HEK293 (cell line): Measurements from ENCODE around the gene MTHFD1L.
"Not testable (repeated sequence)": the region's sequence is repeated elsewhere in the genome, so short reads cannot be mapped to it uniquely, and the experiment has no call there.

Experiments used
- CTCF ChIA-PET: fragments of 350-600 bp; formaldehyde crosslinking; extraction: SDS; loops from one replicate; lab custom pipeline; 2021; ENCODE audit warnings: antibody characterized with exemption; lab: Yijun Ruan, JAX
- POLR2A ChIA-PET: fragments of 300-600 bp; formaldehyde crosslinking; extraction: SDS; loops from one replicate; lab custom pipeline; 2020; ENCODE audit warnings: antibody characterized with exemption, inconsistent platforms; lab: Yijun Ruan, JAX
- H3K27ac ChIP-seq: fragments of 200-500 bp; sonication (Bioruptor generic); 2 replicates; pipeline ENCODE4 v1.5.1; 2014; ENCODE audit warnings: low read depth, low read length, control low read depth, inconsistent platforms; ENCODE audit errors: extremely low read depth
- H3K36me3 ChIP-seq, 2 experiments: fragments of 200-500 bp in 1 of 2; sonication (Bioruptor generic) in 1 of 2; 1 replicate in 1 of 2; 2 replicates in 1 of 2; pipeline ENCODE4 v1.5.1; 2014 to 2017; ENCODE audit warnings: inconsistent platforms in 2 of 2, low read length in 2 of 2; ENCODE audit not compliant: control insufficient read depth in 2 of 2, insufficient read depth in 1 of 2
- H3K4me1 ChIP-seq: fragments of 200-500 bp; sonication (Bioruptor generic); 2 replicates; pipeline ENCODE4 v1.5.1; 2014; ENCODE audit warnings: mild to moderate bottlenecking, low read length, inconsistent platforms; ENCODE audit not compliant: control insufficient read depth, insufficient read depth
- H3K4me3 ChIP-seq: 2 replicates; pipeline ENCODE4 v1.5.1; 2011; ENCODE audit warnings: low read depth, mild to moderate bottlenecking, control low read depth, low read length, moderate library complexity
- H3K9me3 ChIP-seq: fragments of 200-500 bp; sonication (Bioruptor generic); 2 replicates; pipeline ENCODE4 v1.5.1; 2014; ENCODE audit warnings: low read depth, low read length, inconsistent platforms; ENCODE audit not compliant: control insufficient read depth, insufficient read depth
- EGR2 ChIP-seq: fragments of 450-650 bp; formaldehyde crosslinking; IDR thresholded peaks from 2 replicates; pipeline ENCODE4 v1.5.1; 2016; ENCODE audit warnings: low read depth, missing biosample characterization, missing genetic modification characterization
- SP7 ChIP-seq: fragments of 450-650 bp; formaldehyde crosslinking; IDR thresholded peaks from 2 replicates; pipeline ENCODE4 v1.5.1; 2016; ENCODE audit warnings: missing biosample characterization, missing genetic modification characterization
- ZEB2 ChIP-seq: fragments of 450-650 bp; formaldehyde crosslinking; IDR thresholded peaks from 2 replicates; pipeline ENCODE4 v1.5.1; 2016; ENCODE audit warnings: missing biosample characterization, missing genetic modification characterization
- ZFP37 ChIP-seq: fragments of 450-650 bp; formaldehyde crosslinking; IDR thresholded peaks from 2 replicates; pipeline ENCODE4 v1.5.1; 2016; ENCODE audit warnings: missing biosample characterization, missing genetic modification characterization
- ZNF138 ChIP-seq: fragments of 450-650 bp; formaldehyde crosslinking; IDR thresholded peaks from 2 replicates; pipeline ENCODE4 v1.5.1; 2016; ENCODE audit warnings: missing biosample characterization, missing genetic modification characterization, borderline replicate concordance
- ZNF202 ChIP-seq: fragments of 450-650 bp; formaldehyde crosslinking; IDR thresholded peaks from 2 replicates; pipeline ENCODE4 v1.5.1; 2016; ENCODE audit warnings: missing biosample characterization, missing genetic modification characterization, borderline replicate concordance
- ZNF571 ChIP-seq: fragments of 450-650 bp; formaldehyde crosslinking; IDR thresholded peaks from 2 replicates; pipeline ENCODE4 v1.5.0; 2017; ENCODE audit warnings: missing biosample characterization, missing genetic modification characterization
- ZNF621 ChIP-seq: fragments of 450-650 bp; formaldehyde crosslinking; IDR thresholded peaks from 2 replicates; pipeline ENCODE4 v1.5.1; 2017; ENCODE audit warnings: missing biosample characterization, missing genetic modification characterization
- ZNF768 ChIP-seq: fragments of 450-650 bp; formaldehyde crosslinking; IDR thresholded peaks from 2 replicates; pipeline ENCODE4 v1.5.1; 2018; ENCODE audit warnings: missing biosample characterization, mild to moderate bottlenecking, missing genetic modification characterization
- TF ChIP-seq, protein P1 (sequence below): fragments of 450-650 bp; formaldehyde crosslinking; IDR thresholded peaks from 2 replicates; pipeline ENCODE4 v1.5.0; 2017; ENCODE audit warnings: missing biosample characterization, missing genetic modification characterization, borderline replicate concordance

Gene MTHFD1L

DNA sequence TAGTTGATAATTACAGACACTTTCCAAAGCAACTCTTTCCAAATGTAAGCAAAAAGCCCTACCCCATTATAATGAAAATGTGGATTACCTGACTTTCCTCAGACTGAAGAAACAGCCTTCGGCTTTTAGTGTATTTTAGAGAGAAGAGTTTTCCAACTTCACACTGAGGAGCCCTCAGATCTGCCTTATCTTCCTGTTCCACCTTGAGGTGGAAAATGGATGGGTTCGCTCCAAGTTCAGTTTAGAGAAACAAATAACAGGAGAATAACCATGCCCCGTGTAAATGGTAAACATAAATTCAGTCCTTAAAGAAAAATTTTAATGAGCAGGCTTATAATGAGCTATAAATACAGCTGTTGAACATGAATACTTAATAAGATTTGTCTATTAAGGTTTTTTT lies 21.1 kb upstream of the MTHFD1L start (continued):
- TF ChIP-seq, protein P1, sequence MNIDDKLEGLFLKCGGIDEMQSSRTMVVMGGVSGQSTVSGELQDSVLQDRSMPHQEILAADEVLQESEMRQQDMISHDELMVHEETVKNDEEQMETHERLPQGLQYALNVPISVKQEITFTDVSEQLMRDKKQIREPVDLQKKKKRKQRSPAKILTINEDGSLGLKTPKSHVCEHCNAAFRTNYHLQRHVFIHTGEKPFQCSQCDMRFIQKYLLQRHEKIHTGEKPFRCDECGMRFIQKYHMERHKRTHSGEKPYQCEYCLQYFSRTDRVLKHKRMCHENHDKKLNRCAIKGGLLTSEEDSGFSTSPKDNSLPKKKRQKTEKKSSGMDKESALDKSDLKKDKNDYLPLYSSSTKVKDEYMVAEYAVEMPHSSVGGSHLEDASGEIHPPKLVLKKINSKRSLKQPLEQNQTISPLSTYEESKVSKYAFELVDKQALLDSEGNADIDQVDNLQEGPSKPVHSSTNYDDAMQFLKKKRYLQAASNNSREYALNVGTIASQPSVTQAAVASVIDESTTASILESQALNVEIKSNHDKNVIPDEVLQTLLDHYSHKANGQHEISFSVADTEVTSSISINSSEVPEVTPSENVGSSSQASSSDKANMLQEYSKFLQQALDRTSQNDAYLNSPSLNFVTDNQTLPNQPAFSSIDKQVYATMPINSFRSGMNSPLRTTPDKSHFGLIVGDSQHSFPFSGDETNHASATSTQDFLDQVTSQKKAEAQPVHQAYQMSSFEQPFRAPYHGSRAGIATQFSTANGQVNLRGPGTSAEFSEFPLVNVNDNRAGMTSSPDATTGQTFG (tag by site-specific recombination) = no peak

DNA sequence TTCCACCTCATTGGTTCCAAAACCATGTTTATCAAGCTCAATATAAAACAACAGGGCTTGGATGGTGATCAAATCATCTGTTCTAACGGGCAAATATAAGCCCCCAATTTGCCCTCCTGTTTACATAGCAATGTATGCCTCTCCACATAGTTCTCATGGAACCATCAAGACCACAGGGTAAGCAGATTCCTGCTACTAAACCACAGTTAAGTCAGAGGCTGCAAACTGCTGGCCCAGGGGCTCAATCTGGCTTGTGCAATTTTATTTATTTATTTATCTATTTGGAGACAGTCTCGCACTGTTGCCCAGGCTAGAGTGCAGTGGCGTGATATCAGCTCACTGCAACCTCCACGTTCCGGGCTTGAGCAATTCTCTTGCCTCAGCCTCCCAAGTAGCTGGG lies 18.9 kb upstream of the MTHFD1L start:
- Histone ChIP-seq H3K9me3 (no peaks in the 10 kb centered on the region), H3K27ac (no peak overlapping the region), H3K4me1 (0 out of 2 replicates have a peak, but pooled peaks cover 1% of the 10 kb centered on the region), H3K36me3 (no peaks in the 10 kb centered on the region), H3K4me3 (no peak overlapping the region)
- TF ChIP-seq ZNF571 = no peak
- no peak for TF ChIP-seq ZNF768 (tag by site-specific recombination)
- no peak for TF ChIP-seq ZNF202 (tag by site-specific recombination)
- TF ChIP-seq EGR2 (tag by site-specific recombination) = no peak
- no peak for TF ChIP-seq ZFP37 (tag by site-specific recombination)
- no peak for TF ChIP-seq ZNF138 (tag by site-specific recombination)
- TF ChIP-seq ZEB2 (tag by site-specific recombination) = no peak
- no peak for TF ChIP-seq ZNF621 (tag by site-specific recombination)
- POLR2A ChIA-PET = no interaction called here
- CTCF ChIA-PET = interaction anchor here (0.8 kb wide), 1 partner anchor 8 kb away, joined by 3 read pairs; no protein-coding TSS in a partner anchor

DNA sequence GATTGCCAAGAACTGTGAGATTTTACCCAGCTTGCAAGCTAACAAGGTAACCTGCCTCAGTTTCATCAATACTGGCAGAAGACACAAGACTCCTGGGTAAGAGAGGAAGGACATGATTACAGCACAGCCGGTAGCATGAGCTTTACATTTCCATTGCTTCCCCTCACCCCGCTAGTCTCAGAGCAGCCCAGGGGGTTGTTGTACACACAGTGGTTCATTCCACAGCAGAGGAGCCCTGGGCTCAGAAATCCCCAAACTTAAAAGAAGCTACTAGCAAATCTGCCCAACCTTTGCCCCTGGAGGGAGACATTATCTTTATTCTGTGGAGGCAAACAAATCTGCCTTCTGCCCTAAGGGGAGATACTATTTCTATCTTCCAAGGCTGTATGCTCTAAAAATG lies 17.1 kb upstream of the MTHFD1L start:
- no peaks in the 10 kb centered on the region for H3K4me1 ChIP-seq
- ChIA-PET CTCF (interaction anchor here (0.9 to 2.0 kb wide), 3 partner anchors 17 to 450 kb away, joined by 3 to 7 read pairs (median 6); partner anchors contain the start of gene MTHFD1L), POLR2A (interaction anchor here (0.6 to 1.0 kb wide), 3 partner anchors 16 to 60 kb away, joined by 3 to 6 read pairs (median 4); no protein-coding TSS in a partner anchor)
- H3K9me3 ChIP-seq = no peaks in the 10 kb centered on the region
- H3K27ac ChIP-seq = no peak overlapping the region
- no peaks in the 10 kb centered on the region for H3K36me3 ChIP-seq
- TF ChIP-seq ZNF202 (tag by site-specific recombination) = no peak
- no peak overlapping the region for H3K4me3 ChIP-seq

DNA sequence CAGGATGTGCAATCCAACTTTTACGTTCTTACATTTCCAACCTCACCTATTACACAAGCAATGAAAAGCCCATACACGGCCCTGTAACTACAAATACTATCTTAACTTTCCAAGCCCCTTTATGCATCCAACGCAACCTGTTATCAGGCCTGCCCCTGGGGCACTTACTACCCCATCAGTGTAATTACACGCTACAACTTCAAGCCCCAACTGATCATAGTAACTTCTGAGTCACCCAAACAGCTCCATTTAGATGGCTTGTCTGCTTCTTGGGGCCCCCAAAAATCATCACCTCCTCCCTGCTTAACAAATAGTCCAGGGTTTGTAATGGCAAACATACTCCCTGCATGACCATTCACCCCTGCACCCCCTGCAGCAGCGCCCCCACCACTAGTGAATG lies 11.1 kb upstream of the MTHFD1L start:
- H3K4me3 ChIP-seq, POLR2A ChIA-PET, H3K4me1 ChIP-seq, H3K36me3 ChIP-seq, H3K27ac ChIP-seq, H3K9me3 ChIP-seq, CTCF ChIA-PET: not testable (repeated sequence)
- TF ChIP-seq SP7 (tag by site-specific recombination) = peak; percentile 98

DNA sequence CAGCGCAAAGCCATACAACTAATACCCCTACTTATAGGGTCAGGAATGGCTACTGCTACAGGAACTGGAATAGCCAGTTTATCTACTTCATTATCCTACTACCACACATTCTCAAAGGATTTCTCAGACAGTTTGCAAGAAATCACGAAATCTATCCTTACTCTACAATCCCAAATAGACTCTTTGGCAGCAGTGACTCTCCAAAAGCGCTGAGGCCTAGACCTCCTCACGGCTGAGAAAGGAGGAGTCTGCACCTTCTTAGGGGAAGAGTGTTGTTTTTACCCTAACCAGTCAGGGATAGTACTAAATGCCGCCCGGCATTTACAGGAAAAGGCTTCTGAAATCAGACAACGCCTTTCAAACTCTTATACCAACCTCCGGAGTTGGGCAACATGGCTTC lies 10.3 kb upstream of the MTHFD1L start:
- CTCF ChIA-PET = interaction anchor here (0.6 to 1.4 kb wide), 3 partner anchors 8 to 157 kb away, joined by 3 to 4 read pairs (median 3); no protein-coding TSS in a partner anchor
- H3K4me3 ChIP-seq = not testable (repeated sequence)

More for the DNA sequence above, 10.3 kb upstream of the MTHFD1L start:
- H3K4me1 ChIP-seq, H3K27ac ChIP-seq, POLR2A ChIA-PET, H3K9me3 ChIP-seq, H3K36me3 ChIP-seq: not testable (repeated sequence)
